Hypothalamus (tissue), 51 donors: Measurements from ENCODE around the gene OPRL1.

Experiments used
- DNase-seq, 51 donors: peaks; one replicate each; lab custom pipeline; 2025; lab: John Stamatoyannopoulos, UW

Gene OPRL1

GRCh38 chr20:64070244-64070993, 9.5 kb upstream of the OPRL1 start:
- DNase-seq: no peak

- no peak for DNase-seq
Observed at GRCh38 chr20:64071341-64072332, 8.2 kb upstream of the OPRL1 start.

GRCh38 chr20:64072498-64073063, 7.3 kb upstream of the OPRL1 start:
- no peak for DNase-seq

GRCh38 chr20:64073476-64074183, 6.3 kb upstream of the OPRL1 start:
- no peak for DNase-seq

GRCh38 chr20:64074184-64074789, 5.6 kb upstream of the OPRL1 start:
- DNase-seq: no peak

GRCh38 chr20:64074963-64075362, 4.9 kb upstream of the OPRL1 start:
- no peak for DNase-seq

- no peak for DNase-seq
Observed at GRCh38 chr20:64075556-64075955, 4.3 kb upstream of the OPRL1 start.

- DNase-seq: no peak
Observed at GRCh38 chr20:64076061-64076997, 3.6 kb upstream of the OPRL1 start.

- peak in 5 of 51 donors; percentile 20 to 38 (median 22) for DNase-seq
Observed at GRCh38 chr20:64077094-64077493, 2.8 kb upstream of the OPRL1 start.

GRCh38 chr20:64077541-64077875, 2.4 kb upstream of the OPRL1 start:
- no peak for DNase-seq

GRCh38 chr20:64077876-64078551, 1.9 kb upstream of the OPRL1 start:
- peak in 1 of 51 donors; percentile 14 for DNase-seq

GRCh38 chr20:64078934-64079272, 979 bp upstream of the OPRL1 start:
- no peak for DNase-seq

GRCh38 chr20:64079273-64080012, 439 bp upstream of the OPRL1 start, which contains the start of gene RGS19:
TSS of gene RGS19 (minus strand) at chr20:64079518. CDS start at chr20:64076886, 2,632 bp downstream.
- peak in 37 of 51 donors; percentile 21 to 77 (median 62) for DNase-seq

- DNase-seq: no peak
Observed at GRCh38 chr20:64080813-64081623, 1.1 kb downstream of the OPRL1 start.

GRCh38 chr20:64081624-64081964, 1.7 kb downstream of the OPRL1 start:
- DNase-seq: no peak

- DNase-seq: no peak
Observed at GRCh38 chr20:64082126-64082731, 2.3 kb downstream of the OPRL1 start.
